GM21737 (cell line): Measurements from ENCODE around the gene PAX9.

Source experiments
- ATAC-seq: cut with Tn5 transposase; IDR thresholded peaks from one replicate; pipeline ENCODE4 v1.9.1; 2021; ENCODE audit warnings: mild to moderate bottlenecking, moderate library complexity; ENCODE audit not compliant: unreplicated experiment

Gene PAX9

DNA sequence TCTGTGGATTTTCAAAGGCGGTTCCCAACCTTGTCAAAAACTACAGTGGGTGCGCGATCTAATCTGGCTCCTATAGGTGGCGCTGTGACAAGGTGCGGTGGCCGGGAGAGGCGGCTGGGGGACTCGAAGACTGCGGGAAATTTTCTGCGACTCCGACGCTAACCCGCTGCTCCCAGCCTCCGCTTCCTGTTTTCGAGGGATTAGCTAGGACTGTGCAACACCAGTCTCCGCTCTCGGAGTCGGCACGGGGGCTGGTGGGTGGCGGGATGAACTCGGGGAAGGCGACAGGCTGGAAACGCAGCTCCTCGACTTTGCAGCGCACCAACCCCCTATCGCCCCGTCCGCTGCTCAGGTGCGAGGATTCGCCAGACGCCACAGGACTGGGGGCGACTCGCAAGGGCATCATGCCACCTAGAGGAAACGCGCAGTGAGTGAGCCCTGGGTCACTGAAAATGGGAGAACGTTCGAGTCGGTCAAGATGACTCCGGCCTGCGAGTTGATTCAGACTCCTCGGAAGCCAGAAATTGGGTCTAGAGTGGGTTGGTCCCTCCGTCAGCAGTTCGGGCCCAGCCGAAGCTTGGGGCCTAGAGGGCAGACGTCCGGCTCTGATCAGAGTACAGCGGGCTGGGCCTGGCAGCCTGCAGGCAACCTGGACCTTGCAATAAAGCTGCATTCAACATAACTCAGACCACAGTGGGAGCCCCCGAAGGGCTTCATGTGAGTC, 5.5 kb upstream of the PAX9 start:
- ATAC-seq, result no peak

DNA sequence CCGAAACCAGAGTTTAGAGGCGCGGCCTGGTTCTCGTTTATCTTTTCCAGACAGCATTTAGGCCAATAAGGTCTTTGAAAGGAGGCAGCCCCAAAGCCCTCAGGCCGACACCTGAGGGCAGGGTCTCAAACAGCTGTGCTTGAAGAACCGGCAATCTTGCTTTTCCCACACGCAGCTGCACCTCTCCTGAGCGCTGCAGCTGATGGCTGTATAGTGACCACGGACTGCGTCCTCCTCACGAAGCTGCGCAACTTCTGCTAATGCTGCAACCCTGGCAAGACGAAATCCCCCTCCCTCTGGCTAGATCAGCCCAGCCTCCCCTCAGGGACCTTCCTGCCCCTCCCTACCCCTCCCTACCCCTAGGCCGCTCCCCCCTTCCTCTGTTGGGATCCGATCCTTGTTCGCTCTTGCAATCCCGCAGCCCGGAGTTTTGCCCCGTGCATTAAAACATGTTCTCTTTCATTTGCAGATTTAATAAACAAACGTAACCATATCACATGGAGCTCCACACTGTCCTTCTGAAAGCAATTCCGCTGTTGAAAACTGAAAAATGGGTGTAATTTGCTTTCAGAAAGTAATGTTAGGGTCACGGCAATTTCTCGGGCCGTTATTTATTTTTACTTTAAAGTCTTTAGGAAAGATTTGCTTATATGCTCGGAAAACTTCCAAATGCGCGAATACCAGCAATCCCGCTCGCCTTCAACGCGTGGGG, 4.8 kb upstream of the PAX9 start:
- no peak for ATAC-seq

DNA sequence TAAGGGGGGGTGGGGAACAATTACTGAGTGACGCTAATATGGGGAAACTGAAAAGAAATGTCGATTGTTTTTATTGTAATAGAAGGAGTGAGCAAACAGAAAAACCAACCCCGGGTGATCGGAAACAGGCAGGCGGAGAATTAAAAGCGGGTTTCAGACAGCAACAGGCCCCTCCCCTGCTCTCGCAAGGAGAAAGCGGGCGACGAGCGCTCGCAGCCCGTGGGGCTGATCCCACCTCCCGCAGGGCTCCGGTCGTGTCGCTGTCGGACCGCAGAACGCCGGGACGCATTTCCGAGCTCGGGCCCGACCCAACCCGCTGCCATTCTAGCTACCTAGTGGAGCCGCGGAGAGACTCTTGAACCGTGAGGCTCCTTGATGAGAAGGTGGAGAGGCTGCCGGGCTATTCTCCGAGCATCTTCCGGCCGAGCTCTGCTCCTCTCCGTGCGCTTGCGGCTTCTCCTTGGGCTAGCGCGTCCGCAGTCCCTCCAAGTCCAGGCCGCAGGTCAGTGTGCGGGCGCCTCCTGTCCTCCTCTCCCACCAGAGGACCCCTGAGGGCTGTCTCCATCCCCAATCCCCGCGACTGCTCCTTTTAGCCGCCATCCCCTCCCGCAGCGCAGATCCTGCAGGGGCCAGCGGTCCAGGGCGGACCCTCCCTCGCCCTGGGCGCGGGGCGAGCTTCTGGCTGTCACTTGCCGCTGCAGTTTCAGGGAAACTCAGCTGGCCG, 4.1 kb upstream of the PAX9 start:
- ATAC-seq, result no peak

DNA sequence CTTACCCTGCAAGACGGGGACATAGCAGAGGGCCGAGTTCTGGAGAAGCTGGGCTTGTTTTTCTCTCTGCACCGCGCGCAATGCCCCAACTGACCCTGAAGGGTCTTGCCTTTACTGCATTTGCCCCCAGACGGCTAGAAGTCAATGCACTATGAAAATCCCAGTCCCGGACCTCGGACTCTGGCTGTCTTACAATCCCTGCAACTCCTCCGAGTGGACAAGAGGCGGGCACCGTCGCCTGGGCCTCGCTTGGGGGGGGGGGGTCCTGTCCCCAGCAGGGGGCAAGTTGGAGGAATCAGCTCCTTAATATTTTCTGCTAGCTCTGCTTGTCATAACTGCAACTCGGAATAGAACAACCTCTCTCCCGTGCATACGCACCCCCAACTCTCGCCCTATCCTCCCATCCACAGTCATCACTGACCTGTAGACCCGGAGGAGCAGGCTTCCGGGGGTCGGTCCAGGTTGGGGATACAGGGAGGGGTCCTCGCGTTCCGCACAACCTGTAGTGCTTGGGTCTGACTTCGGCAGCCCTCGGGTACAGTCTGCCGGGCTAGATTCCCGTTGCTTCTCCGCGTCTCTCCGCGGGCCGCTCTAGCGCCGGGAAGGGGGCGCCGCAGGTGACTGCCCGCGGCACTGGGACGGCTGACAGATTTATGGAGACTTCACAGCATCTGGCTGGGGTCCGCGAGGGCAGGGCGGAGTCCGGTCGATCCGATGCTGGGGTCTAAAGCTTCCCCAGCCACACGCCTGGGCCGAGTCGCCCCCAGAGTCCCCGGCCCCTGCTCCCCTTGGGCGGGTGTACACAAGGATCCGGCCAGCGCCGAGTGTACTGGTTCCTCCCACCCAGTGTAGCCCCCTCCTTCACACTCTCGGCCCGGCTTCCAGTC, 3.3 kb upstream of the PAX9 start:
- ATAC-seq, result no peak

DNA sequence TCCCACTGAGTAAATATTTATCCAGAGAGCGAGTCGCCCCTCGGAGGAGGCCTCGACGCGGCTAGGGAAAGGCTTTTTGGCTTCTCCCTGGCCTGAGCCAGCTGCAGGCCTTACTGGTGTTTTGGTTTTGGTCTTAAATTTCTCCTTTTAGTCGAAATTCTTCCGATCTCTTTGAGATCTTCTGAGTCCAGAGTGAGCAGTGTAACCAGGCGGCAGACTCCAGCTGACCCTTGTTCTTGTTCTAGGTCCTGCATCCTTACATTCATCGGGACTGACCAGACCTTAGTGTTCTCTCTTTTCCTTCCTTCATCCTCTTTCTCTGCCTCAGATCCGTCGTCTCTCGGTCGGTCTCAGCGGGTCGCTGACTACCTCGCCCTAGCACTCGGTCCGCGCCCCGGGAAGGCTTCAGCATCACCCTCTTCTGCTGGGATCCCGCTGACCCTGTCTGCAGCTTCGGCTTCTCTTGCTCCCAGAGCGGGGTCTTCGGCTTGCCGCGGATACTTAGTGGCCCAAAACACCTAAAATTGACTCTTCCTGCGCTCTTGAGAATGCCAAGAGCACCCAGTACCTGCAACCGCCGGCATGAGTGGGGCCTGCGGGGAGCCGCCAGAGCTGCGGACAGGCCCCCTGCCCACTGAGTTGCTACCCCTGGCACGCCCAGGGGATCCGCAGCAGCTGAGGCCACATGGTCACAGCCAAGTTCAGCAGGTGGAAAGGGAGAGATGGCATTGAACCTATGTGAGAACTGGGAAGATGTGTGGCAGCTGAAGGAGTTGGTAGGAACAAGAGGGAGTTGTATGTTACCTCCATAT, 2.4 kb upstream of the PAX9 start:
- ATAC-seq, result no peak

DNA sequence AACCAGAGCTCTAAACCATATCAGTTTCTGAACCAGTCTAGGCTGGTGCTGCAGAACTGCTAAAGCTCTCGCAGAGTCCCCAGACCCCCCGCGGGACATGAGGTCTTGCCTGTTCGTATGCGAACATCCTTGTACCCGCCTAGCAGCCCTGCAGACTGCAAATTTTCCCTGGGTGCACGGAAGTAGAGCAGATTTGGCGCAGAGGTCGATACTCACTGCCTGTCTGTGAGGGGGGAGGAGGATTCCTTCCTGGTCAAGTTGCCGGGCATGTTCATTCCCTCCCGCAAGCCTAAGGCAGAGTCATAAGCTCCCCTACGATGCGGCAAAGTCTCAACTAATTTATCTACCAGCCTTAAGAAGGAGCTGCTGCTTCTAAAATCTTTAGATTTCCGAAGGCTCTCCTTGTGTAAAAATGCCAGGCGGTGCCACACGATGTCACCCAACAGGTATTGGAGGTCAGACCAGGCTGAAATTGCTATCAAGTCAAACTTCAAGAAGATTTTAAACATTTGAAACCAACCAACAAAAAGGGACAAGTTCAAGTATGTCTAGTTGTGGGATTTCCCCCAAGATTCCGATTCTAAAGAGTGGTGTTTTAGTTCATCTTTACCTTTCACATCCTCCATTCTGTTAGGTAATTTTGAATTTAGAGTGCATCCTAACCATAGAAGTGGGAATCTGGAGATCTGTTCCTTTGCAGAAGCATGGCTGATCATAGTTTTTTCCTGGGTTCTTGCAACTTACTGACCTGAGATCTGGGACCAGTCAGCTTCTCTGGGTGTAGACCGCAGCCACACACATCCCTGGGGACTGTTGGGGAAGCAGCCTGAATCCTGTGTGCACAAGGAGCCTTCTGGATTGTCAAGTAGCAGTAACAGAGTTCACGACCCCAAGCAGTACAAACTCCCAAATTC, 1.6 kb upstream of the PAX9 start:
- ATAC-seq, result no peak

DNA sequence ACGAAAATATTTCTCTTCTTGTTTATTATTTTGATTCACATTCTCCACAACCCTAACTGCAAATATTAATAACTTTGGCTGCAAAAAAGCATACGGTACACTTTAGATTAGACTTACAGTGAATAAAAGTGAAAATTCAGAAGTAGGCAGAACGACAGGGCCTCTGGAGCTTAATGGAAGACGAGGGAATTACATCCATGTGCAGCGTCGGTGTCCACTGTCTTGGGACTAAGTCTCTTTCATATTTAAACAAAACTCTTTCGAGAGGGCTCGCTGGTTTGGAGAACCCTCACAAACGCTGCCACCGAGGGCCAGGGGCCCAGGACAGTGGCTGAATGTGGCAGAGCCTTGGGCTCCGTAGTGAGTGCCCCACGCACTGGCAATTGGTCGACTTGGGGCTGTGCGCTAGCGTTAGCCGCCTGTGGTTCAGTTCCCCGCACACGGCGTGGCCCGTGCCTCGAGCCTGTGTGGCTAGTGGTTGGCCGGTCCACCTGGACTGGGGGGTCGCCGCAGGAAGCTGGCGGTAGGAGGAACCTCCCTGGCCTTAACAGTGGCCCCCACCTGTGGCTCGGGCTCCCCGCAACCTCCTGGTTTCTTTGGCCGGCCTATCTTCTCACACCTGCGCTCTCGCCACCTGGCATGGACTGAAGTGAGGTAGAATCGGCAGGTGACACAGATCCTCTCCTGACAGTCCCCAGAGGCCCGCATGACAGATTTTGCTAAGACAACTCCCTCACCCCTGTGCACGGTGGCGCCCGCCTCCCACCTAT, 739 bp upstream of the PAX9 start:
- no peak for ATAC-seq

DNA sequence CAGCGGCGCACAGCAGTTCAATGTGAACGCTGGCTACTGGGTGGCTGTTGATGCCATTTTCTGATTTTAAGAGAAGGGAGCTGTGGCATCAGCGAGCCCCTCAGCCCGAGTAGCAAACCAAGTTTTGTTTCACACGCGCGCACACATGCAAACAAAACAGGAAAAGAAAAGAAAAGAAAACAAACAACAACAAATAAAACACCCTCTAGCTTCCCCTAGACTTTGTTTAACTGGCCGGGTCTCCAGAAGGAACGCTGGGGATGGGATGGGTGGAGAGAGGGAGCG, 540 bp downstream of the PAX9 start:
- ATAC-seq, result no peak

DNA sequence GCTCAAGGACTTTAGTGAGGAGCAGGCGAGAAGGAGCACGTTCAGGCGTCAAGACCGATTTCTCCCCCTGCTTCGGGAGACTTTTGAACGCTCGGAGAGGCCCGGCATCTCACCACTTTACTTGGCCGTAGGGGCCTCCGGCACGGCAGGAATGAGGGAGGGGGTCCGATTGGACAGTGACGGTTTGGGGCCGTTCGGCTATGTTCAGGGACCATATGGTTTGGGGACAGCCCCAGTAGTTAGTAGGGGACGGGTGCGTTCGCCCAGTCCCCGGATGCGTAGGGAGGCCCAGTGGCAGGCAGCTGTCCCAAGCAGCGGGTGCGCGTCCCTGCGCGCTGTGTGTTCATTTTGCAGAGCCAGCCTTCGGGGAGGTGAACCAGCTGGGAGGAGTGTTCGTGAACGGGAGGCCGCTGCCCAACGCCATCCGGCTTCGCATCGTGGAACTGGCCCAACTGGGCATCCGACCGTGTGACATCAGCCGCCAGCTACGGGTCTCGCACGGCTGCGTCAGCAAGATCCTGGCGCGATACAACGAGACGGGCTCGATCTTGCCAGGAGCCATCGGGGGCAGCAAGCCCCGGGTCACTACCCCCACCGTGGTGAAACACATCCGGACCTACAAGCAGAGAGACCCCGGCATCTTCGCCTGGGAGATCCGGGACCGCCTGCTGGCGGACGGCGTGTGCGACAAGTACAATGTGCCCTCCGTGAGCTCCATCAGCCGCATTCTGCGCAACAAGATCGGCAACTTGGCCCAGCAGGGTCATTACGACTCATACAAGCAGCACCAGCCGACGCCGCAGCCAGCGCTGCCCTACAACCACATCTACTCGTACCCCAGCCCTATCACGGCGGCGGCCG, 1.1 kb downstream of the PAX9 start:
- ATAC-seq, result no peak

DNA sequence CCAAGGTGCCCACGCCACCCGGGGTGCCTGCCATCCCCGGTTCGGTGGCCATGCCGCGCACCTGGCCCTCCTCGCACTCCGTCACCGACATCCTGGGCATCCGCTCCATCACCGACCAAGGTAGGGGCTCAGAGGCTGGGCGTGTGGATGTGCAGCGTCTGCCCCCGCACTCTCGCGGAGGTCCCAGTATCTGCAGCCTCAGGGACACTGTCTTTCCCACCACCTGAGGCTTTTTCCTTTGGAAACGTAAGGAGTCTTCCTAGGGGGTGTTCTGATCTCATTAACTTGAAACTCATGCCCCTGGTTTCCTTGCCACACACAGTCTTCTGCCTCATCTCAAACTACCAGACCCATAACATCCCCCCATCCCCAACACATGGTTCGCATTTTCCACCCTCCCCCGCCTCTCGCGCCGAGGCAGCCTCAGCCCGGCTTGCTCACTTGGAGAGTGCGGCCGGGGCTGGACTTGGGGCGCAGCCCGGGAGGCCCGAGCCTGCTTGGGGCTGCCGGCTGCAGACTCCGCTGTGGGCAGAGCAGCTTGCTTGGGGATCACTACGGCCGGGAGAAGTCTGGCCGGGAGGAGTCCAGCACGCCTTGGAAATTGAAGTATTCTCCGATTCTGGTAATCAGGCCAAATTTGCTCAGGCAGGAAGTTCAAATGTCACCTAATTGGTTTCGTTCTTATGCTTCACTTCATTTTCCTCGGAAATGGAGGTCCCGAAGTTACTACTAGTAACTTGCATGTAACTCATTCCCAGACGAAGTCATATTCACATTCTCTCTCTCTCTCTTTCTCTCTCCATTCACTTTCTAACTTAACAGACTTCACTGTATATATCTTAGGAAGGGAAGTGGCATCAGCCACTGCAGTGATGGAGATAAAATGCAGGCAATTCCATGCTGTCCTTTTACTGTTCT, 2.0 kb downstream of the PAX9 start:
- ATAC-seq, result no peak

DNA sequence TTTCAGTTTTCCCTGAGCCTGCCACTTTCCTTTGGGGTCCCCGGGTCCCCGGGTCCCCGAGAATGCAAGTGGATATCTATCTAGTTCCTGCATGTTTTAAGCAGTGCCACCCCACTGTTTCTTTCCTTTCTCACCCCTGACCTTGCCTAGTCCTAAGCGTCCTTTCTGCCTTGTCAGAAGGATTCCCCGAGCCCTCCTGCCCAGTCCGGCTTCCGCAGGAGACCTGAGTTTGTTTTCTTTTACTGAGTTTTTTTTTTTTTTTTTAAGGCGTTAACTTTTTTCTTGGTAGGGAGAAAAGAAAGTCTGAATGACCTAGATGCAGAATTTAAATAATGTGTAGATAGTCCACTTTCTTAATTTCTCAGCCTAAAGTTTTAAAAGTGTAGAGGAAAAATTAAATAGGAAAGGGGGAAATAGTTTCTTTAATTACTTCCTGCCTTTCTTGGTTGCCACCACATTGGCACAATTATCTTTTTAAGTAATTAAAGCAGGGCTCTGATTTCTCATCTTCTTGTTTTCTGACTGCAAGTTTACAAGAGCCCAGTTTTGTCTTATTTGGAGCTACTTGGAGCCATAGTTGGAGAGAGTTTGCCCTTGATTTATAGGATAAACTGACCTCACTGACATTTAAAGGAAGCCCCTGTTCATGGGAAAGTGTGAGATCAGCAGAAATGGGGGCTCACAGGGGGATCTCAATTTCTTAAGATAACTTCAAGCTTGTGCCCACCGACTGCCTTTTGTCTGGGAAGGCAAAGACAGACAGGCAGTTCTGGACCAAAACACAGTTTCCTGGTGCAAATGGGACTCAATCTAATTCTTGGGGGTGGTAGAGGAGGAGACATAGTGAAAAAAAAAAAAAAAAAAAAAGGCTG, 2.9 kb downstream of the PAX9 start:
- ATAC-seq, result no peak

DNA sequence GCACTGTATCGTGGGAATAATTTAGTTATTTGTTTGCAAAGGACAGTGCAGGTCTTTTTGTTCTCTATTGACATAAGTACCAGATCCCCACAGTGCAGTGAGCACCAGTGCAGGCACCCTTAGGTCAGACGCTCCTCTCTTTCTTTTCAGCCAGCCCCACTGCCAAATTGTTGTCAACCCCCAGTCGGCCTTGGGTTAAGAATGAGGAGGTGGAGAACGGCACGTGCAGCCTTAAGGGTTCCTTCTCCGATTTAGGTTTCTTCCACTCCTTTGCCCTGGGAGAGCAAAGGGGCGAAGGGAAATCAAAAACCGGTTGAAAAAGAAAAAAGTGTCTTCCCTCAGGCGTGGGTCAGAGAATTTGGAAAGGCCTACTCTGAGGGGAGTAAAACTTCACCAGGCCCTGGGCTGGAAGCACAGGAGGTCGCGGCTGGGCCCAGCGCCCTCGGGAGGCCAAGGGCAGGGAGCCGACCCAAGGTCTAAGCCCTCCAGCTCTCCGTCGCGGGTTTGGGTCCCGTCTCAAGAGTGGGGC, 4.3 kb downstream of the PAX9 start:
- ATAC-seq, result no peak

DNA sequence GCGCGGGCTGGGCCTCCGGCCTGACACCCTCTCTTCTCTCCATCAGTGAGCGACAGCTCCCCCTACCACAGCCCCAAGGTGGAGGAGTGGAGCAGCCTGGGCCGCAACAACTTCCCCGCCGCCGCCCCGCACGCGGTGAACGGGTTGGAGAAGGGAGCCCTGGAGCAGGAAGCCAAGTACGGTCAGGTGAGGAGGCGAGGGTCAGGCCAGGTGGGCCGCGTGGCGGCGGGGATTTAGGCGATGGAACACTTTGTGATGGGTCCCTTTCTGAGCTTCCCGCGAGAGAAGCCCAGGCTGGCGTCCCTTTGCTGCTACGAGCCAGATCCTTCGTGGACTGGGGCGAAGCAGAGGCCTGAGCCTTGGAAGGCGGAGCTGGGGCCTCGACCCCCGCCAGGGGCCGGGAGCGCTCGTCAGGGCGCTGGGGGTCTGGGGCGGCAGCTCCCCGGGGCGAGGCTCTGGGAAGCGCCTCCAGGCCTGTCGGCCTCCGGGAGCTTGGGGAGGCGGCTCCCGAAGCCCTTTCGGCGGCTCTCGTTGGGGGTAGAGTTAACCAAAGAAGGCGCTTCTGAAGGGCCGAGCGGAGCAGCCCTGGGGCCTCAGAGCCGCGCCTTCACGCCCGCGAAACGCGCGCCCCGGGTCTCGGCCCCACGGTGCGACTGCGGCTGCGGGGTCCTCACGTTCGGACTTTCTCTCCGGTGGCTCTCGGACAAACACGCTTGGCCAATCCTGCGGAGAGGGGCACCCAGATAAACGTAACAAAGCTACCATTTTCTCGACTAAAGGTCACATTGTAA, 5.0 kb downstream of the PAX9 start:
- no peak for ATAC-seq

DNA sequence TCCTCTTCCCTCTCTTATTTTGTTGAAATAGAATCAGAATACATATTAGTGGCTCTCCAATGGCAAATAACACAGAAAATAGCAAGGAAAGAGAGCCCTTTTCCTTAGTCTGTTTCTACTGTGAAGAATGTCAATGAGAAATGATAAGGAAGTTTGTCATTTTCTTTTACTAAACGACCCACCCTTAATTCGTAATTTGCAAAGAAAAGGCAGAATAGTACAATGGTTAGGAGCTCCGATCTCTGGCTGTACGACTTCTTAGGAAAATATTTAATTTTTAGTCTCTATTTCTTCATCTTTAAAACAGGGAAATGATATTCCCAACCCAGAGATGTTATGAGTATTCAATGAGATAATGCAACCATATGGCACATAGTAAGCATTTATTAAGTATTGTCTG, 6.0 kb downstream of the PAX9 start:
- ATAC-seq, result no peak

DNA sequence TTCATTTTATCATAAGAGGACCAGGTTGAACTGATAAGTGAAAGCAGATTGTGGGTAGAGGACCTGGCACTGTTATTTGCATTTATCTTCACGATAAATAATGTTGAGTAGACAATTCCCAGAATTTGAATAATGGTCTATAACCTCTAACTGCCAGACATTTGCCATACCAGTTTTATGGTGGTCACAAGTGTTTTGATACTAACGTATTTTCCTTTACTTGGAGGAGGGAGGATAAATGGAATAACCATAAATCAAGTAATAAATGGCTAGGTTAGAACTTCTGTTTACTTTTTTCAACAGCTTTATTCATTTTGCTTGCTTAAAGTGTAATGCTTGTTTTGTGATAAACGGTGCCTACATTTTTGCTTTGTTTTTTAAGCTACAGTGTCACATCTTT, 9.5 kb downstream of the PAX9 start:
- ATAC-seq, result no peak
